Stimulated activated CD8-positive, alpha-beta memory T cell treated with anti-CD3 and anti-CD28 coated beads, Interleukin-15, amount 100 ng/mL, for 48 hours (primary cell): ENCODE measurements around the gene AUTS2.
A peak's percentile ranks its signal among the peaks of the same experiment; 100 is the strongest.

ENCODE experiments used
- DNase-seq, 2 donors: peaks; one replicate each; pipeline ENCODE4 v3.0.0-alpha.2; 2020; ENCODE audit warnings: low read depth in 2 of 2

AUTS2 gene

GRCh38 chr7:69787736-69788431, 189.6 kb downstream of the AUTS2 start:
- DNase-seq, result no peak

- no peak for DNase-seq
These were observed 191.3 kb downstream of the AUTS2 start for GRCh38 chr7:69789563-69789962.

GRCh38 chr7:69790977-69791724, 192.9 kb downstream of the AUTS2 start:
- DNase-seq, result no peak

GRCh38 chr7:69791739-69792138, 193.5 kb downstream of the AUTS2 start:
- no peak for DNase-seq

- DNase-seq, result no peak
These were observed 197.7 kb downstream of the AUTS2 start for GRCh38 chr7:69795932-69796331.

GRCh38 chr7:69796416-69796815, 198.1 kb downstream of the AUTS2 start:
- DNase-seq, result no peak

- no peak for DNase-seq
These were observed 200.9 kb downstream of the AUTS2 start for GRCh38 chr7:69799048-69799697.

- DNase-seq, result no peak
These were observed 201.7 kb downstream of the AUTS2 start for GRCh38 chr7:69799990-69800389.

- DNase-seq, result no peak
These were observed 202.2 kb downstream of the AUTS2 start for GRCh38 chr7:69800495-69800894.

- no peak for DNase-seq
These were observed 203.7 kb downstream of the AUTS2 start for GRCh38 chr7:69801729-69802682.

GRCh38 chr7:69803699-69804516, 205.6 kb downstream of the AUTS2 start:
- DNase-seq, result peak in 1 of 2 donors; percentile 4

- no peak for DNase-seq
These were observed 206.7 kb downstream of the AUTS2 start for GRCh38 chr7:69804962-69805361.

GRCh38 chr7:69808391-69808790, 210.1 kb downstream of the AUTS2 start:
- DNase-seq, result no peak

- DNase-seq, result no peak
These were observed 213.4 kb downstream of the AUTS2 start for GRCh38 chr7:69811476-69812308.

GRCh38 chr7:69812756-69813155, 214.5 kb downstream of the AUTS2 start:
- DNase-seq, result no peak

GRCh38 chr7:69813637-69814240, 215.5 kb downstream of the AUTS2 start:
- no peak for DNase-seq

GRCh38 chr7:69814421-69814962, 216.2 kb downstream of the AUTS2 start:
- no peak for DNase-seq

GRCh38 chr7:69816501-69816900, 218.2 kb downstream of the AUTS2 start:
- no peak for DNase-seq

- no peak for DNase-seq
These were observed 218.8 kb downstream of the AUTS2 start for GRCh38 chr7:69817121-69817520.
